SKM-1 treated with dmso at 0.1 percent for 144 hours (cell line): ENCODE results near the gene NEK11.

Experiments
- DNase-seq: peaks from one replicate; lab custom pipeline; 2025; ENCODE audit not compliant: unreplicated experiment; lab: John Stamatoyannopoulos, UW

Gene NEK11

GRCh38 chr3:131140891-131141290, 114.2 kb downstream of the NEK11 start:
- no peak for DNase-seq

DNA sequence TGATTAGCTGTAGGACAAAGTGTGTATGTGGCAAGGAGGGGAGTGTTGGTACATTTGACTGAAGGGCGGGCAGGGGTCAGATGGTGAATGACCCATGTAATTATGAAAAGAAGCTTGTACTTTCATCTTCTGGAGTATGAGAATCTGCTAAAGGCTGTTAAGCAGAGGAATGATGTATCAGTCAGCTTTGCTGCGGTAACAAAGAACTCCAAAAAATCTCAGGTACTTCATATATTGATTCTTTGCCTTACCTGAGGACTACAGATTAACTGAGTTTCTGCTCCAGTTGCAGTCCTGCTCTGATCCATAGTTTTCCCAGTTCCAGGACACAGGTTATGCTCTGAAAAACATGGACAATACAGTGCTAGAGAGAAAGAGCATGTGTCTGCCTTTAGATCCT, 115.1 kb downstream of the NEK11 start:
- no peak for DNase-seq

DNA sequence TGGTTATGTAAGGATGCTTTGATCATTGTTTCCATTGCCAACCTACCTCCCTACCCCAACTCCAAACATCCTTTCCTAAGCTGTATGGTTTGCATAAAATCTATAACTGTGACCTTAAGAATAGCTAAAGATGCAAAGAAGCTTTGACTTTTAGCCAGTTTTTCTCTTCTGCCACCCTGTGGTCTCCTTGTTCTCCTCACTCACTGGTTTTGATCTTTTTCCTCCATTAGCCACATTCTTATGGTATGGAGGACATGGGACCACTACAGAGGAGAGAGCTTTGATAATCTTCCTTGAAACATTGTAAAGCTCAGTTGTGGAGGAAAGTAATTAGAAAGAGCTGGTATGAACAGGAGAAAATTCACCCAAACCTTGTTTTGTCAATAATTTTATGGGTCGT, 115.9 kb downstream of the NEK11 start:
- DNase-seq, result no peak

GRCh38 chr3:131143802-131144201, 117.1 kb downstream of the NEK11 start:
- no peak for DNase-seq

DNA sequence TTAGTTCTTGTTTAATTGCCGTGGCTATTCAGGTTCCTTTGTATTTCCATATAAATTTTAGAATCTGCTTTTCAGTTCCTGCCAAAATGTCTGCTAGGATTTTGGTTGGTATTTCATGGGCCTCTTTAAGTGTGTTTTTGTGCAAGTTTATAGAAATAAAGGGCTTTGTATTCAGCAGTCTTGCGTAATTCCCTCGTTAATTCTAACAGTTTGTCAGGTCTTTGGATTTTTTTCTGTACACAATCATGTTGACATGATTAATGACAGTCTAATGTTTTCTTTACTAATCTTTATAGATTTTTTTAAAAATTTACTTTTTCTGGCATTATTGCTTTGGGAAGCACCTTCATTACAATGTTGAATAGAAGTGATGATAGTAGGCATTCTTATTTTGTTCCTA, 120.9 kb downstream of the NEK11 start:
- no peak for DNase-seq

GRCh38 chr3:131158434-131158833, 131.8 kb downstream of the NEK11 start:
- no peak for DNase-seq

DNA sequence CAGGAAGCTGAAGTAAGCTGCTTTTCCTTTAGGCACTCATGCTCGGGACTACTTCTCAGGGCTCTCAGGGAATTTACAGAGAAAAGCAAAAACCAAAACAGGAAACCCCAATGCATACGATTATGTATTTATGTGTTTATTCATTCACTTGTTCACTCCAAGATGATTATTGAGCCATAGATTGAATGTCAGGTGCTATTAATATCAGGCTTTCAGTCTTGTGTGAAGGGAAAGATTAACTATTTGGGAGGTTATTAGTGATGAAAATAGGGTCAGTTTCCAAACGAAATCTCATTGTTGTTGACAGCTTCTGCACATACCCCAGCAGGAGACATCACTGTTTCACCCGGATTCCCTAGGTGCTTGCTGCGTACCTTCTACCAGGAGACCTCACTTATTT, 135.8 kb downstream of the NEK11 start:
- DNase-seq, result no peak

- no peak for DNase-seq
These were observed 141.2 kb downstream of the NEK11 start for GRCh38 chr3:131167867-131168266.

DNA sequence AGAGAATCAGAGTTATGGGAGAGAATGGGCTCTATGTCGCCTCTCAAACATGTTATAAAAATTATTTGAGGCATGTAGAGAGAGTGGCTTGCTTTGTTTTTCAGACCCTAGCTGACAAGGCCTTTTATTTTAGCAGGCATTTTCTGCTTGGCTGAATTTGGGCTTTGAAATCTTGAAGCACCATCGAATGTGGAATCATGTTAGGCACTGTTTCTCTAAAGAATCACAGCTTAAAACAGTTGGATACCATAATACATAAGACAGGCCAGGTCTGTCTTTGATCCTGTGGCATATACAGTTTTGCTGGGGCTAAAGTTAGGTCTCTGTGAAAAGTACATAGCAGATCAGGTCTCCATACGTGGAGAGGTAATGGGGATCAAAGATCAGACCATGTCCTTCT, 142.7 kb downstream of the NEK11 start:
- no peak for DNase-seq

GRCh38 chr3:131172502-131173200, 146.0 kb downstream of the NEK11 start:
- no peak for DNase-seq

- DNase-seq, result peak; percentile 18
These were observed 148.1 kb downstream of the NEK11 start for GRCh38 chr3:131174752-131175151.

- DNase-seq, result no peak
These were observed 152.2 kb downstream of the NEK11 start for GRCh38 chr3:131178710-131179375.

GRCh38 chr3:131192701-131193100, 166.0 kb downstream of the NEK11 start:
- no peak for DNase-seq

DNA sequence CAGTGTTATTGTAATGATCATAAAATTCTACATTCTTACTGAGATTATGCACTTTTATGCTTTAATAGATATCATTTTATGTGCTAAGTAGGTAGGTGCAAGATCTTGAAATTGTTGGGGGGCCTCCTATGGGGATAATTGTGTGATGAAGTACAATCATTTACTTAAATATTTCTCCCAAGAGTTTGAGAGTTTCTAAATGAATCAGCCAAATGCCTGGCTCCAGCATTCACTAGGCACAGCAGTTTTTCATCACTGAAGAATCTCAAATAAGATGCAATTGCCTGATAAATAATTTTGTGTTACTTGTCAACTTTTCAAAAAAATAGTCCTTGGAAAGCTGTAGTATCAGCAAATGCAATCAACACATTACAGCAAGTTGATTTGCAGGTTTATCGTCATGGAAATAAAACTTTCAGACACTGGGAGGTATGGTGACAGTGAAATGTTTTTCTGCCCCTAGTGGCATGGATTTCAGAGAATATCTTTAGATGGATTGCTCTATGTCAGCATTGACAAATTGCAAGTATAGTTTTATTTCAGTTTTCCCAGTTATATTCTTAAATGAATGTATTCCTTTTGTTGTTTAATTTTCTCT, 167.1 kb downstream of the NEK11 start:
- DNase-seq, result no peak

DNA sequence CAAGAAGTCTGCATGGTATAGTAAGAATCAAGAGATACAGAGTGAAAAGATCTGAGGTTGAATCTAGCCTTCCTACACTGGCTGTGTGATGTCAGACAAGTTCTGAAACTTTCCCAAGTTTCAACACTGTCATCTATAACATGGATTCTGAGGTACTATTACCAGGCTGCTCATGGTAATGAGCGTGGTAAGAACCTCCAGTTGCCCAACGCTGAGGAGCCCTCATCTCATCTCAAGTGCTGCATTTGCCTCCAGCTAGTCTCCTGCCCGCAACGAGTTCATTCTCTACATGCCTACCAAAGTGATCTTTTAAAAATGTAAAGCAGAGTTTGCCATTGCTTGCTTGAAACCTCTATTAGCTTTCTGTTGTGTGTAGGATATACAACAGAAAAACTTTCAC, 168.1 kb downstream of the NEK11 start:
- DNase-seq, result no peak

DNA sequence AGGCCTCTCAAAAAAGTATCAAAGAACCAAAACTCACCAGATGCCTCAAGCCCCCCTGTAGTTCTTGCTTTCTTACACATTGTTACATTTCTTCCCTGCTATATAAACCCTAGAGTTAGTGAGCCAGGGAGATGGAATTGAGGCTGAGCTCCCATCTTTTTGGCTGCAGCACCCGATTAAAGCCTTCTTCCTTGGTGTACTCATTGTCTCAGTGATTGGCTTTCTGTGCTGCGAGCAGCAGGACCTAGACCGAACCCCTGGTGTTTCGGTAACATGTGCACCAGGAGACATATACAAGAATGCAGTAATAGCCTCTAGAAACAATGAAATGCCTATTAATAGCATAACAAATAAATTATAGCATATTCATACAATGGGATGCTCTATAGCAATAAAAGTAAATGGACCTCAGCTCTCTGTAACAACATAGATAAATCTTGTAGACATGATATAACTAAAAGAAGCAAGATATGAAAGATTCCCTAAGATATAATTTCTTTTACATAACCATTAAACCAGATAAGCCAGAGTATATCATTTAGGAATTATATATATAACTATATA, 174.0 kb downstream of the NEK11 start:
- DNase-seq, result no peak

DNA sequence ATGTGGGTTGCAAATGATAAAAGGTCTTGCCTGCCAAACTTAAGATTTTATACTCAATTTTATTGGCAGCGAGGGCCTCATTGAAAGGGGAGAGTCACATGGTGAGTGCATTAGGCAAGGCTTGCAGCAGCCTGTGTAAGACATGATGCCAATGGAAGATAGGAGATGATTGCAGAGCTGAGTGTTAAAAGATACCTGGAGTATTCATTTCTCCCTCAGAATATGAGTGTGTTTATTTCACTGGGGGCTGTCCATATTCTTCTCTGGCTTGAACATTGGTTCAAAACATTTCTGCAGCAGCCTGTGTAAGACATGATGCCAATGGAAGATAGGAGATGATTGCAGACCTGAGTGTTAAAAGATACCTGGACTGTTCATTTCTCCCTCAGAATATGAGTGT, 189.7 kb downstream of the NEK11 start:
- DNase-seq, result no peak

GRCh38 chr3:131216801-131217200, 190.1 kb downstream of the NEK11 start:
- DNase-seq, result no peak

GRCh38 chr3:131217296-131217741, 190.6 kb downstream of the NEK11 start:
- DNase-seq, result no peak

GRCh38 chr3:131218196-131218595, 191.5 kb downstream of the NEK11 start:
- no peak for DNase-seq

DNA sequence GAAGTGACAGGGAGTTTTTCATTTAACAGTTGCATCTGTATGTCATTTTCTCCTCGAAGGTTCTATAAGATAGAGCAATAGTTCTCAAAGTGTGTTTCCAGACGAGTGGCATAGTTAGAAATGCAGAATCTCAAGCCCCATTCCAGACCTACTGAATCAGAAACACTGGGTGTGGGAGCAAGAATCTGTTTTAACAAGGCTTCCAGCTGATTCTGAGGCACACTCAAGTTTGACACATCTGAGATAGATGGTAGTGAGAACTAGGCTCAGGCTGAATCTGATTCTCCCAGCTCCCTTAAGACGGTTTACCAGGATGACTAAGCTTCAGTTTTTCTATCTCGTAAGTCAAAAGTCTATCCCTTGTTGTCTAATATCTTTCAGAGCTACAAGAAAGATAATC, 195.1 kb downstream of the NEK11 start:
- DNase-seq, result no peak

DNA sequence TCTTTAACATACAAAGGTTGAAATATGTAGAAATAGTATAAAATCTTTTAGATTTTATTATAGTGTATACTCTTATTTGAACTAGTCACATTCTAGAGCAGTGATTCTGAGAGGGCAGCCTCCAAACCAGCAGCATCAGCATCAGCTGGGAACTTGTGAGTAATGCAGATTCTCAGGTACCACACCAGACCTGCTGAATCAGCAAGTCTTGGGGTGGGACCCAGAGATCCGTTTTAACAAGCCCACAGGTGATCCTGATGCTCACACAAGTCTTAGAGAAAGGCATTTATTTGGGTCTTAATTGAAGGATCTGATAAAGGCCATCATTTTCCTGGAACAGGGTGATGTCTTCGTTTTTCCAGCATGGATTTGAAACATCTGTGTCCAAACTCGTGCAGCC, 195.9 kb downstream of the NEK11 start:
- no peak for DNase-seq
